ENCODE data around the gene GPR62. TPM values are rescaled to one million over a fixed set of nuclear protein-coding genes. Genes with fewer than 3 reads are reported as not detected.
A peak's percentile ranks its signal among the peaks of the same experiment; 100 is the strongest.

The GPR62 gene, protein sequence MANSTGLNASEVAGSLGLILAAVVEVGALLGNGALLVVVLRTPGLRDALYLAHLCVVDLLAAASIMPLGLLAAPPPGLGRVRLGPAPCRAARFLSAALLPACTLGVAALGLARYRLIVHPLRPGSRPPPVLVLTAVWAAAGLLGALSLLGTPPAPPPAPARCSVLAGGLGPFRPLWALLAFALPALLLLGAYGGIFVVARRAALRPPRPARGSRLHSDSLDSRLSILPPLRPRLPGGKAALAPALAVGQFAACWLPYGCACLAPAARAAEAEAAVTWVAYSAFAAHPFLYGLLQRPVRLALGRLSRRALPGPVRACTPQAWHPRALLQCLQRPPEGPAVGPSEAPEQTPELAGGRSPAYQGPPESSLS
- total RNA-seq (ENCODE audit: unreplicated experiment): 0.44 TPM
- long read RNA-seq: 0 reads

DNA sequence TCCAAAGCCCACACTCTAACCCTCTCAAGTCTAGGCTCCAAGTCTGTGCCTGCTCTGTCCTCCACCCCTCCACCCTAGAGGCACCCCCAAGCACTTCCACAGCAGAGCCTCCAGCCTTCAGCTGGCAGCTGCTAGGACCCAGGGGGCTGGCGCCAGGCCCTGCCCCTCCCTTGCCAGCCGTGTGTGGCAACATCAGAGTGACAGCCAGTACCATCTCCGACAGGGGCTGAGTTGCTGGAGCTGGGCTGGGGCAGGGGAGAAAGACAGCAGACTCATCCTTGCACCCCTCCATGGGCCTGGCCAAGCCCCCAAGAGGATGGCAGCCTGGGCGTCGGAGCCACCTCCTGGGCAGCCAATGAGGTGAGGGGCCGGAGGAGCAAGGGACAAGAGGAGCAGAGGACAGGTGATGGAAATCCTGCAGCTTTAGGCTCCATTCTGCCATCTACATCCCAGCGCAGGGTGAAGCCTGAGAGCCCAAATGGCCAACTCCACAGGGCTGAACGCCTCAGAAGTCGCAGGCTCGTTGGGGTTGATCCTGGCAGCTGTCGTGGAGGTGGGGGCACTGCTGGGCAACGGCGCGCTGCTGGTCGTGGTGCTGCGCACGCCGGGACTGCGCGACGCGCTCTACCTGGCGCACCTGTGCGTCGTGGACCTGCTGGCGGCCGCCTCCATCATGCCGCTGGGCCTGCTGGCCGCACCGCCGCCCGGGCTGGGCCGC is at the start of gene GPR62:
TSS of gene GPR62 (plus strand) at position 207 of the 718 bp plus-strand sequence. CDS start at position 479, 272 bp downstream.
- no peak for DNase-seq
- Mint-ChIP-seq H3K9me3 (ENCODE audit: unreplicated experiment) (peaks cover 30% of the 10 kb centered on the region), H3K4me3 (ENCODE audit: unreplicated experiment) (no peak within 1 kb of the TSS), H3K4me1 (ENCODE audit: low read depth, unreplicated experiment) (peaks cover 24% of the 10 kb centered on the region), H3K27ac (ENCODE audit: unreplicated experiment) (peak within 1 kb of the TSS; percentile 33), H3K27me3 (ENCODE audit: unreplicated experiment) (peaks cover 25% of the 10 kb centered on the region), H3K36me3 (ENCODE audit: unreplicated experiment) (peaks cover 5% of the 10 kb centered on the region)
- TF ChIP-seq, protein P1, sequence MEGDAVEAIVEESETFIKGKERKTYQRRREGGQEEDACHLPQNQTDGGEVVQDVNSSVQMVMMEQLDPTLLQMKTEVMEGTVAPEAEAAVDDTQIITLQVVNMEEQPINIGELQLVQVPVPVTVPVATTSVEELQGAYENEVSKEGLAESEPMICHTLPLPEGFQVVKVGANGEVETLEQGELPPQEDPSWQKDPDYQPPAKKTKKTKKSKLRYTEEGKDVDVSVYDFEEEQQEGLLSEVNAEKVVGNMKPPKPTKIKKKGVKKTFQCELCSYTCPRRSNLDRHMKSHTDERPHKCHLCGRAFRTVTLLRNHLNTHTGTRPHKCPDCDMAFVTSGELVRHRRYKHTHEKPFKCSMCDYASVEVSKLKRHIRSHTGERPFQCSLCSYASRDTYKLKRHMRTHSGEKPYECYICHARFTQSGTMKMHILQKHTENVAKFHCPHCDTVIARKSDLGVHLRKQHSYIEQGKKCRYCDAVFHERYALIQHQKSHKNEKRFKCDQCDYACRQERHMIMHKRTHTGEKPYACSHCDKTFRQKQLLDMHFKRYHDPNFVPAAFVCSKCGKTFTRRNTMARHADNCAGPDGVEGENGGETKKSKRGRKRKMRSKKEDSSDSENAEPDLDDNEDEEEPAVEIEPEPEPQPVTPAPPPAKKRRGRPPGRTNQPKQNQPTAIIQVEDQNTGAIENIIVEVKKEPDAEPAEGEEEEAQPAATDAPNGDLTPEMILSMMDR (IDR thresholded peaks at IDR 0.05; ENCODE audit: partially characterized antibody, unreplicated experiment): no peak

DNA sequence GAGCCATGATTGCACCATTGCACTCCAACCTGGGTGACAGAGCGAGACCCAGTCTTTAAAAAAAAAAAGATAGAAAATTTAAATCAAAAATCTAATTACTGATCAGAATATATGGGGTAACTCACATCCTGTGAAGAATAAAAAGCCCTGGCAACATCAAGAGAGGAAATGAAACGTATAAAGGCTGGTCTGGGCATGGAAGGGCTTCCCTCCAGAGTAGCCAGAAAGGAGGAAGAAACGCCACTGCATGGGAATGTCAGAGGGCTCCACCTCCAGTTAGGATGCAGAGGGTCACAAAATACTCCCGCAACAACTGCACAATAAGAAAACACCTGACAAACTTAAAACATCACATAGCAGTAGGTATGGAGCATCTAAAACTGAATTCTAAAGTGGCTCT is 47.2 kb upstream of the GPR62 start:
- DNase-seq: no peak
- no peaks in the 10 kb centered on the region for H3K27me3 Mint-ChIP-seq (ENCODE audit: unreplicated experiment)
- peaks cover 3% of the 10 kb centered on the region for H3K9me3 Mint-ChIP-seq (ENCODE audit: unreplicated experiment)
- peaks cover 4% of the 10 kb centered on the region for H3K36me3 Mint-ChIP-seq (ENCODE audit: unreplicated experiment)
- TF ChIP-seq, protein P1 (IDR thresholded peaks at IDR 0.05; ENCODE audit: partially characterized antibody, unreplicated experiment): no peak
- H3K27ac Mint-ChIP-seq (ENCODE audit: unreplicated experiment): no peak overlapping the region
- no peak overlapping the region for H3K4me3 Mint-ChIP-seq (ENCODE audit: unreplicated experiment)
- no peaks in the 10 kb centered on the region for H3K4me1 Mint-ChIP-seq (ENCODE audit: low read depth, unreplicated experiment)

DNA sequence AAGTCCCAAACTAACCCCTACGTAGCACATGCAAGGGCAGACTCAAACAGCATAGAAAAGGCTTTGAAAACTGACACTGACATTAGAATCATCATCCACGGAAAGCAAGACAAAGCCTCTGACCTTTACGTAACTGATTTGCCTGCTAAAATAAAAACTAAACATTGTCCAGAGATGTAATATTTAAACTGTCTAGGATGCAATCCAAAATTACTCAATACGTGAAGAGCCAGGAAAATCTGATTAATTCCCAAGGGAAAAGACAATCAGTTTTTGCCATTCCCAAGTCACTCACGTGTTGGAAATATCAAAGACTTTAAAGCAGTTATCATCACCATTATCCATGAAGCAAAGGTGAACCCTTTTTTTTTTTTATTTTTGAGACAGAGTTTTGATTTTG is 38.8 kb upstream of the GPR62 start:
- no peak overlapping the region for H3K4me3 Mint-ChIP-seq (ENCODE audit: unreplicated experiment)
- H3K9me3 Mint-ChIP-seq (ENCODE audit: unreplicated experiment): peaks cover 2% of the 10 kb centered on the region
- H3K36me3 Mint-ChIP-seq (ENCODE audit: unreplicated experiment): no peaks in the 10 kb centered on the region
- peaks cover 1% of the 10 kb centered on the region for H3K27me3 Mint-ChIP-seq (ENCODE audit: unreplicated experiment)
- no peaks in the 10 kb centered on the region for H3K4me1 Mint-ChIP-seq (ENCODE audit: low read depth, unreplicated experiment)
- TF ChIP-seq, protein P1 (IDR thresholded peaks at IDR 0.05; ENCODE audit: partially characterized antibody, unreplicated experiment): no peak
- no peak for DNase-seq
- peak overlapping the region; percentile 0 for H3K27ac Mint-ChIP-seq (ENCODE audit: unreplicated experiment)

DNA sequence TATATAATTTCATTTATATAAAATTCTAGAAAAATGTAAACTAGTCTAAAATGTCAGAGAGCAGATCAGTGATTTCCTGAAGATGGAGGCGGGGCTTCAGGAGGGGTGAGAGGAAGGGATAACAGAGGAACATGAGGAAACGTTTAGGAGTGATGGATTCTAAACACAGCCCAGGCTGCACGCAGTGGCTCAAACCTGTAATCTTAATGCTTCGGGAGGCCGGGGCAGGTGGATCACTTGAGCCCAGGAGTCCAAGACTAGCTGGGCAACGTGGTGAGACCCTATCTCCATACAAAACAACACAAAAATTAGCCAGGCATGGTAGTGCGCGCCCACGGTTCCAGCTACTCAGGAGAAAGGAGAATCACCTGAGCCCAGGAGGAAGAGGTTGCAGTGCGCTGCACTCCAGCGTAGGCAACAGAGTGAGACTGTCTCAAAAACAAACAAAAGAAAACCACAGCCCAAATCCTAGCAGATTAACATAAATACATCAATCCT is 34.1 kb upstream of the GPR62 start:
- DNase-seq: no peak
- Mint-ChIP-seq H3K4me3 (ENCODE audit: unreplicated experiment) (no peak overlapping the region), H3K27ac (ENCODE audit: unreplicated experiment) (no peak overlapping the region), H3K36me3 (ENCODE audit: unreplicated experiment) (no peaks in the 10 kb centered on the region), H3K9me3 (ENCODE audit: unreplicated experiment) (peaks cover 2% of the 10 kb centered on the region), H3K4me1 (ENCODE audit: low read depth, unreplicated experiment) (no peaks in the 10 kb centered on the region), H3K27me3 (ENCODE audit: unreplicated experiment) (peaks cover 2% of the 10 kb centered on the region)
- TF ChIP-seq, protein P1 (IDR thresholded peaks at IDR 0.05; ENCODE audit: partially characterized antibody, unreplicated experiment): no peak

Measured in glutamatergic neuron (in vitro differentiated cells).